Measurements from ENCODE around the gene DPRX. TPM values are rescaled to one million over a fixed set of nuclear protein-coding genes. Genes with fewer than 3 reads are reported as not detected.

DPRX gene
- total and polyA plus RNA-seq, 2 experiments from 2014 or later: not detected

DNA sequence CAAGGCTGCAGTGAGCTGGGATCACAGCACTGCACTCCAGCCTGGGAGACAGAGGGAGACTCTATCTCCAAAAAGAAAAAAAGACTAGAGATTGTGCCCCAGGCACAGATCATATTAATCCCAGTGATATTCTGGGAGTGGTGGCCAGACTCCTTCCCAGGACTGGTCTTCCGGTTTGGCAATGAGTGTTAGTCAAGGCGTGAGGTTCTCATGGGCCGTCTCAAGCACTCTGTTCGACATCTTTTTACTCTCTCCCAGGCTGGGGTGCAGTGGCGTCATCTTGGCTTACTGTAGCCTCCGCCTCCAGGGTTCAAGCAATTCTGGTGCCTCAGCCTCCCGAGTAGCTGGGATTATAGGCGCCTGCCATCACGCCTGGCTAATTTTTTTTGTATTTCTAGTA lies 5.3 kb upstream of the DPRX start (continued):
- TF ChIP-seq, protein P1, sequence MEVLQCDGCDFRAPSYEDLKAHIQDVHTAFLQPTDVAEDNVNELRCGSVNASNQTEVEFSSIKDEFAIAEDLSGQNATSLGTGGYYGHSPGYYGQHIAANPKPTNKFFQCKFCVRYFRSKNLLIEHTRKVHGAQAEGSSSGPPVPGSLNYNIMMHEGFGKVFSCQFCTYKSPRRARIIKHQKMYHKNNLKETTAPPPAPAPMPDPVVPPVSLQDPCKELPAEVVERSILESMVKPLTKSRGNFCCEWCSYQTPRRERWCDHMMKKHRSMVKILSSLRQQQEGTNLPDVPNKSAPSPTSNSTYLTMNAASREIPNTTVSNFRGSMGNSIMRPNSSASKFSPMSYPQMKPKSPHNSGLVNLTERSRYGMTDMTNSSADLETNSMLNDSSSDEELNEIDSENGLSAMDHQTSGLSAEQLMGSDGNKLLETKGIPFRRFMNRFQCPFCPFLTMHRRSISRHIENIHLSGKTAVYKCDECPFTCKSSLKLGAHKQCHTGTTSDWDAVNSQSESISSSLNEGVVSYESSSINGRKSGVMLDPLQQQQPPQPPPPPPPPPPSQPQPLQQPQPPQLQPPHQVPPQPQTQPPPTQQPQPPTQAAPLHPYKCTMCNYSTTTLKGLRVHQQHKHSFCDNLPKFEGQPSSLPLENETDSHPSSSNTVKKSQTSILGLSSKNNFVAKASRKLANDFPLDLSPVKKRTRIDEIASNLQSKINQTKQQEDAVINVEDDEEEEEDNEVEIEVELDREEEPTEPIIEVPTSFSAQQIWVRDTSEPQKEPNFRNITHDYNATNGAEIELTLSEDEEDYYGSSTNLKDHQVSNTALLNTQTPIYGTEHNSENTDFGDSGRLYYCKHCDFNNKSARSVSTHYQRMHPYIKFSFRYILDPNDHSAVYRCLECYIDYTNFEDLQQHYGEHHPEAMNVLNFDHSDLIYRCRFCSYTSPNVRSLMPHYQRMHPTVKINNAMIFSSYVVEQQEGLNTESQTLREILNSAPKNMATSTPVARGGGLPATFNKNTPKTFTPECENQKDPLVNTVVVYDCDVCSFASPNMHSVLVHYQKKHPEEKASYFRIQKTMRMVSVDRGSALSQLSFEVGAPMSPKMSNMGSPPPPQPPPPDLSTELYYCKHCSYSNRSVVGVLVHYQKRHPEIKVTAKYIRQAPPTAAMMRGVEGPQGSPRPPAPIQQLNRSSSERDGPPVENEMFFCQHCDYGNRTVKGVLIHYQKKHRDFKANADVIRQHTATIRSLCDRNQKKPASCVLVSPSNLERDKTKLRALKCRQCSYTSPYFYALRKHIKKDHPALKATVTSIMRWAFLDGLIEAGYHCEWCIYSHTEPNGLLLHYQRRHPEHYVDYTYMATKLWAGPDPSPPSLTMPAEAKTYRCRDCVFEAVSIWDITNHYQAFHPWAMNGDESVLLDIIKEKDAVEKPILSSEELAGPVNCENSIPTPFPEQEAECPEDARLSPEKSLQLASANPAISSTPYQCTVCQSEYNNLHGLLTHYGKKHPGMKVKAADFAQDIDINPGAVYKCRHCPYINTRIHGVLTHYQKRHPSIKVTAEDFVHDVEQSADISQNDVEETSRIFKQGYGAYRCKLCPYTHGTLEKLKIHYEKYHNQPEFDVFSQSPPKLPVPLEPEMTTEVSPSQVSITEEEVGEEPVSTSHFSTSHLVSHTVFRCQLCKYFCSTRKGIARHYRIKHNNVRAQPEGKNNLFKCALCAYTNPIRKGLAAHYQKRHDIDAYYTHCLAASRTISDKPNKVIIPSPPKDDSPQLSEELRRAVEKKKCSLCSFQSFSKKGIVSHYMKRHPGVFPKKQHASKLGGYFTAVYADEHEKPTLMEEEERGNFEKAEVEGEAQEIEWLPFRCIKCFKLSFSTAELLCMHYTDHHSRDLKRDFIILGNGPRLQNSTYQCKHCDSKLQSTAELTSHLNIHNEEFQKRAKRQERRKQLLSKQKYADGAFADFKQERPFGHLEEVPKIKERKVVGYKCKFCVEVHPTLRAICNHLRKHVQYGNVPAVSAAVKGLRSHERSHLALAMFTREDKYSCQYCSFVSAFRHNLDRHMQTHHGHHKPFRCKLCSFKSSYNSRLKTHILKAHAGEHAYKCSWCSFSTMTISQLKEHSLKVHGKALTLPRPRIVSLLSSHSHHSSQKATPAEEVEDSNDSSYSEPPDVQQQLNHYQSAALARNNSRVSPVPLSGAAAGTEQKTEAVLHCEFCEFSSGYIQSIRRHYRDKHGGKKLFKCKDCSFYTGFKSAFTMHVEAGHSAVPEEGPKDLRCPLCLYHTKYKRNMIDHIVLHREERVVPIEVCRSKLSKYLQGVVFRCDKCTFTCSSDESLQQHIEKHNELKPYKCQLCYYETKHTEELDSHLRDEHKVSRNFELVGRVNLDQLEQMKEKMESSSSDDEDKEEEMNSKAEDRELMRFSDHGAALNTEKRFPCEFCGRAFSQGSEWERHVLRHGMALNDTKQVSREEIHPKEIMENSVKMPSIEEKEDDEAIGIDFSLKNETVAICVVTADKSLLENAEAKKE (CRISPR knock-in tag; IDR thresholded peaks at IDR 0.05): no peak
- TF ChIP-seq EZH2 (IDR thresholded peaks at IDR 0.05; ENCODE audit: low read depth, unreplicated experiment) (no peak), ZNF331 (CRISPR knock-in tag; IDR thresholded peaks at IDR 0.05; ENCODE audit: low read depth) (no peak), CREB1 (CRISPR knock-in tag; IDR thresholded peaks at IDR 0.05; ENCODE audit: low read depth) (no peak), NANOG (IDR thresholded peaks at IDR 0.05; ENCODE audit: borderline replicate concordance) (no peak), JUNB (IDR thresholded peaks at IDR 0.05; ENCODE audit: unreplicated experiment) (no peak), ETS1 (IDR thresholded peaks at IDR 0.05) (no peak), STAT1 (IDR thresholded peaks at IDR 0.05; ENCODE audit: unreplicated experiment) (no peak), ZNF114 (CRISPR knock-in tag; IDR thresholded peaks at IDR 0.05) (no peak), POLR2AphosphoS5 (IDR thresholded peaks at IDR 0.05; ENCODE audit: low read depth) (no peak)
- TF ChIP-seq, protein P2, sequence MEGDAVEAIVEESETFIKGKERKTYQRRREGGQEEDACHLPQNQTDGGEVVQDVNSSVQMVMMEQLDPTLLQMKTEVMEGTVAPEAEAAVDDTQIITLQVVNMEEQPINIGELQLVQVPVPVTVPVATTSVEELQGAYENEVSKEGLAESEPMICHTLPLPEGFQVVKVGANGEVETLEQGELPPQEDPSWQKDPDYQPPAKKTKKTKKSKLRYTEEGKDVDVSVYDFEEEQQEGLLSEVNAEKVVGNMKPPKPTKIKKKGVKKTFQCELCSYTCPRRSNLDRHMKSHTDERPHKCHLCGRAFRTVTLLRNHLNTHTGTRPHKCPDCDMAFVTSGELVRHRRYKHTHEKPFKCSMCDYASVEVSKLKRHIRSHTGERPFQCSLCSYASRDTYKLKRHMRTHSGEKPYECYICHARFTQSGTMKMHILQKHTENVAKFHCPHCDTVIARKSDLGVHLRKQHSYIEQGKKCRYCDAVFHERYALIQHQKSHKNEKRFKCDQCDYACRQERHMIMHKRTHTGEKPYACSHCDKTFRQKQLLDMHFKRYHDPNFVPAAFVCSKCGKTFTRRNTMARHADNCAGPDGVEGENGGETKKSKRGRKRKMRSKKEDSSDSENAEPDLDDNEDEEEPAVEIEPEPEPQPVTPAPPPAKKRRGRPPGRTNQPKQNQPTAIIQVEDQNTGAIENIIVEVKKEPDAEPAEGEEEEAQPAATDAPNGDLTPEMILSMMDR (conservative IDR thresholded peaks at IDR 0.05; ENCODE audit: low read depth in 2 of 2): no peak

Measured in GM23338 (cell line).